ENCODE results near the gene IL4. TPM values are rescaled to one million over a fixed set of nuclear protein-coding genes. Genes with fewer than 3 reads are reported as not detected.

The IL4 gene
- total RNA-seq, 5 donors from 2014 or later (not counting 1 experiment from before 2014, with no cell fraction given), result 0.85 TPM; not detected in 4

DNA sequence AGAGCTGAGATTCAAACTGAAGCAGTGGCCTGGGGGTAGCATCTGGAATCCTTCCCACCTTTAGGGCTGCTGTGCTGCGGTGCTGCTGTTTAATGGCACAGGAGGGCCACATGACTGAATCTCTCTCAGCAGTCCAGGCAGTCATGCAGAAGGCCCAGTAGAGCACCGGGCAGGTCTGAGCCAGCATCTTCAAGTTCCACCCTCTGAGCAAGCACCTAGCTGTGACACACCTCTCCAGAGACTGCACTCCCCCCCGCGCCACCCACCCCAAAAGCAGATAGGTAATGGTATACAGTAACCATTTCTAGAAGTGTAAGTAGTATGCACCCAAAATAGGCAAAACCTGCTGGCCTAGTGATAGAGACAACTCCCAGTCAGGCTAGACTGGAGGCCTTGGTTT, 8.2 kb downstream of the IL4 start:
- no peak for DNase-seq
- Mint-ChIP-seq H3K4me1 (peaks cover 3 to 9% (median 5%) of the 10 kb centered on the region in 3 donors), H3K9me3 (no peaks in the 10 kb centered on the region), H3K27me3 (no peaks in the 10 kb centered on the region), H3K4me3 (no peak overlapping the region), H3K27ac (no peak overlapping the region), H3K36me3 (no peaks in the 10 kb centered on the region)
- ChIA-PET CTCF (no interaction called here), POLR2A (interaction anchor here in 1 of 2 donors (0.7 kb wide), 1 partner anchor 13 kb away, joined by 3 read pairs; no protein-coding TSS in a partner anchor)
- Histone ChIP-seq H3K36me3 (ENCODE audit: control insufficient read depth in 2 of 2, extremely low read depth in 1 of 2, insufficient read depth in 1 of 2, low read length in 1 of 2) (no peaks in the 10 kb centered on the region), H3K9me3 (no peaks in the 10 kb centered on the region), H3K4me1 (ENCODE audit: control insufficient read depth in 1 of 2, extremely low read depth in 1 of 2, insufficient read depth in 2 of 2, low read length in 2 of 2) (no peaks in the 10 kb centered on the region), H3K4me3 (ENCODE audit: control insufficient read depth in 1 of 2, extremely low read depth in 1 of 2, low read length in 1 of 2) (no peak overlapping the region), H3K27ac (ENCODE audit: low read length) (no peak overlapping the region), H3K27me3 (replicated peaks in 1 of 2; ENCODE audit: control insufficient read depth in 2 of 2, extremely low read depth in 1 of 2, insufficient read depth in 2 of 2, low read length in 1 of 2) (no peaks in the 10 kb centered on the region)
- WGBS (ENCODE audit: insufficient coverage), result 89% methylated on average over 1 of the region's 4 CpGs
- ATAC-seq (replicated peaks in 1 of 4), result no peak

- no peak overlapping the region for H3K27ac Mint-ChIP-seq
- ATAC-seq (replicated peaks in 1 of 4) (no peak), DNase-seq (no peak)
- peaks cover 19 to 28% (median 25%) of the 10 kb centered on the region in 3 donors for H3K4me1 Mint-ChIP-seq
- no peaks in the 10 kb centered on the region for H3K36me3 ChIP-seq (ENCODE audit: control insufficient read depth in 2 of 2, extremely low read depth in 1 of 2, insufficient read depth in 1 of 2, low read length in 1 of 2)
- H3K4me3 Mint-ChIP-seq, result no peak overlapping the region
- WGBS (ENCODE audit: insufficient coverage), result 100% methylated on average over 1 of the region's 6 CpGs
- no peak overlapping the region for H3K4me3 ChIP-seq (ENCODE audit: control insufficient read depth in 1 of 2, extremely low read depth in 1 of 2, low read length in 1 of 2)
- H3K27me3 ChIP-seq (replicated peaks in 1 of 2; ENCODE audit: control insufficient read depth in 2 of 2, extremely low read depth in 1 of 2, insufficient read depth in 2 of 2, low read length in 1 of 2), result no peaks in the 10 kb centered on the region
- ChIA-PET CTCF (no interaction called here), POLR2A (no interaction called here)
- no peaks in the 10 kb centered on the region for H3K9me3 Mint-ChIP-seq
- peaks cover 2% of the 10 kb centered on the region for H3K36me3 Mint-ChIP-seq
- H3K4me1 ChIP-seq (ENCODE audit: control insufficient read depth in 1 of 2, extremely low read depth in 1 of 2, insufficient read depth in 2 of 2, low read length in 2 of 2), result peaks cover 9 to 11% of the 10 kb centered on the region in 2 experiments
- H3K9me3 ChIP-seq, result no peaks in the 10 kb centered on the region
- H3K27ac ChIP-seq (ENCODE audit: low read length), result no peak overlapping the region
- no peaks in the 10 kb centered on the region for H3K27me3 Mint-ChIP-seq
These were observed 10.7 kb downstream of the IL4 start for GRCh38 chr5:132684491-132684890.

DNA sequence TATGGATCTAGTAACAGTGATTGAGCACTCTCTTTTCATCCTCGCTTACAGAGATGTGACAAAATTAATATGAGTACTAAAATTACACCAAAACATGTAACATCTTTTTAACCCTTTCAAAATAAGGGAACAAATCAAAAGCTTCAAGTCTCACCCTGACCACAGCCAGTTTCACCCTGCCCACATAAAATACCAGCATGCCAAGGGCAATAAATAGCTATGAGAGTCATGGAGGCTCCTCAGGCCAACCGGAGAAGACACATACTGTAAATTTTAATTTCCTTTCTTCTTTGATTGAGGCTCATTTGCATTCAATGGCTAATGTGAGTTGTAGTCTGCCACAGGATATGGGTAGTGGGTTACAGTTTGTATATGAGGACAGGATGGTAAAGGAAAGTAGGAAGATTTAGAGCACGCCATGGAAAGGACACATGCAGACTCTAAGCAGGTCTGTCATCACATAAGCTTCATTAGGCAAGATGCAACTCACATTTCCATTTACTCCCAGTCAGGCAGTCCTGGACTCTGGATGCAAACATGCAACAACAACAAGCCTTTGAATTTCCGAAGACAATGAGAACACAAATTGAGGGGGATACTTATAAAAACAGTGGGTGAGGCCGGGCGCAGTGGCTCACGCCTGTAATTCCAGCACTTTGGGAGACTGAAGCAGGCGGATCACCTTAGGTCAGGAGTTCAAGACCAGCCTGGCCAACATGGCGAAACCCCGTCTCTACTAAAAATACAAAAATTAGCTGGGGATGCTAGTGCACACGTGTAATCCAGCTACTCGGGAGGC, 11.3 kb downstream of the IL4 start:
- Histone ChIP-seq H3K4me1 (ENCODE audit: control insufficient read depth in 1 of 2, extremely low read depth in 1 of 2, insufficient read depth in 2 of 2, low read length in 2 of 2) (peaks cover 9 to 11% of the 10 kb centered on the region in 2 experiments), H3K9me3 (no peaks in the 10 kb centered on the region), H3K27me3 (replicated peaks in 1 of 2; ENCODE audit: control insufficient read depth in 2 of 2, extremely low read depth in 1 of 2, insufficient read depth in 2 of 2, low read length in 1 of 2) (no peaks in the 10 kb centered on the region), H3K27ac (ENCODE audit: low read length) (no peak overlapping the region), H3K4me3 (ENCODE audit: control insufficient read depth in 1 of 2, extremely low read depth in 1 of 2, low read length in 1 of 2) (no peak overlapping the region), H3K36me3 (ENCODE audit: control insufficient read depth in 2 of 2, extremely low read depth in 1 of 2, insufficient read depth in 1 of 2, low read length in 1 of 2) (no peaks in the 10 kb centered on the region)
- ATAC-seq (replicated peaks in 1 of 4) (no peak), DNase-seq (no peak)
- Mint-ChIP-seq H3K9me3 (no peaks in the 10 kb centered on the region), H3K27me3 (no peaks in the 10 kb centered on the region), H3K4me1 (peaks cover 19 to 30% (median 26%) of the 10 kb centered on the region in 3 donors), H3K27ac (no peak overlapping the region), H3K4me3 (no peak overlapping the region), H3K36me3 (peaks cover 4% of the 10 kb centered on the region)
- POLR2A ChIA-PET, result interaction anchor here in 1 of 2 donors (0.7 kb wide), 1 partner anchor 10 kb away, joined by 3 read pairs; no protein-coding TSS in a partner anchor
- CTCF ChIA-PET, result no interaction called here
- WGBS (ENCODE audit: insufficient coverage), result 80% methylated on average over 3 of the region's 12 CpGs

DNA sequence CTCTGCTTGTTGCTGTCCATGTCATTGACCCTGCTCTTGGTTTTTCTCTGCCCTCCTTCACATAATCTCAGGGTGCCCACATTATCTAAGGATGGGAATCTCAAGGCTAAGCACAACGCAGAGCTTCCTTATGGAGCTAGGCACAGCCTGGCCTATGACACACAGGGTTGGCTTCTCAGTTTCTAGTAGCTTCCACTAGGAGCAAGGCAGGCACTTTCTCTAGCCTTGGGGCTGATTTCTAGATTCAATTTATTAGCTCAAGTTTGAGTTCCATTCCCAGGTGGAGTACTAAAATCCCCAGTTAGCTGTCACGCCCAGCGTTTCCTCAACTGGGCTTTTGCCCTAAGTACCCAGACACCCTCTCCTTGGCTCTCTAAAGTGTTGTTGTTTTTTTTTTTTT, 12.4 kb downstream of the IL4 start:
- Mint-ChIP-seq H3K9me3 (no peaks in the 10 kb centered on the region), H3K36me3 (peaks cover 4% of the 10 kb centered on the region), H3K27me3 (no peaks in the 10 kb centered on the region), H3K4me3 (no peak overlapping the region), H3K27ac (no peak overlapping the region), H3K4me1 (peaks cover 19 to 30% (median 26%) of the 10 kb centered on the region in 3 donors)
- Histone ChIP-seq H3K4me3 (ENCODE audit: control insufficient read depth in 1 of 2, extremely low read depth in 1 of 2, low read length in 1 of 2) (no peak overlapping the region), H3K27me3 (replicated peaks in 1 of 2; ENCODE audit: control insufficient read depth in 2 of 2, extremely low read depth in 1 of 2, insufficient read depth in 2 of 2, low read length in 1 of 2) (no peaks in the 10 kb centered on the region), H3K4me1 (ENCODE audit: control insufficient read depth in 1 of 2, extremely low read depth in 1 of 2, insufficient read depth in 2 of 2, low read length in 2 of 2) (peaks cover 9 to 11% of the 10 kb centered on the region in 2 experiments), H3K36me3 (ENCODE audit: control insufficient read depth in 2 of 2, extremely low read depth in 1 of 2, insufficient read depth in 1 of 2, low read length in 1 of 2) (no peaks in the 10 kb centered on the region), H3K27ac (ENCODE audit: low read length) (no peak overlapping the region), H3K9me3 (no peaks in the 10 kb centered on the region)
- ChIA-PET POLR2A (no interaction called here), CTCF (interaction anchor here in 1 of 2 donors (0.9 kb wide), 1 partner anchor 18 kb away, joined by 4 read pairs; no protein-coding TSS in a partner anchor)
- ATAC-seq (replicated peaks in 1 of 4), result no peak
- DNase-seq, result no peak
- WGBS (ENCODE audit: insufficient coverage), result 89% methylated on average over 1 of the region's 3 CpGs

DNA sequence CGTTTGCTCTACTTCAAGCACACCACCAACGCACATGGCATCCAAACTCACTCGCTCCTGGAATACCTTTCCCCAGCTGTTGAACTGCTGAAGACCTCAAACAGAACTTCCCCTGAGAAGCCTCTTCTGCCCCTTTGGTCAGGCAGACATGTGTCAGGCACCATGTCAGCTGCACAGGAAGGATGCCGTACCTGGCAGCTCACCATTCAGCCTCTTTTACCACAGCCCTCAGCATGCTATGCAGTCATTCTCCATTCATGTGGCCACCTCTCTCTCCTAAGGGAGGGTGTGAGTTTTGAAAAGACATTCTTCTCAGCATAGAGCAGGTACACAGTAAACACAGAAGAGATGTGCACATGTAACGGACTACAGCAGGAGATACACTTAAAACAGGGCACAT, 14.2 kb downstream of the IL4 start:
- 56% methylated on average over 4 of the region's 5 CpGs for WGBS (ENCODE audit: insufficient coverage)
- CTCF ChIA-PET, result interaction anchor here in 1 of 2 donors (1.0 kb wide), 1 partner anchor 261 kb away, joined by 3 read pairs; no protein-coding TSS in a partner anchor

GRCh38 chr5:132688536-132689339, 14.9 kb downstream of the IL4 start:
- peak overlapping the region in 1 of 2 donors; percentile 55 for H3K27ac Mint-ChIP-seq
- H3K4me1 Mint-ChIP-seq, result peaks cover 22 to 36% (median 26%) of the 10 kb centered on the region in 3 donors
- ChIA-PET CTCF (no interaction called here), POLR2A (interaction anchor here (0.5 to 0.6 kb wide), 2 partner anchors 12 to 20 kb away, joined by 5 to 6 read pairs; no protein-coding TSS in a partner anchor)
- Histone ChIP-seq H3K27ac (ENCODE audit: low read length) (no peak overlapping the region), H3K4me3 (ENCODE audit: control insufficient read depth in 1 of 2, extremely low read depth in 1 of 2, low read length in 1 of 2) (no peak overlapping the region), H3K36me3 (ENCODE audit: control insufficient read depth in 2 of 2, extremely low read depth in 1 of 2, insufficient read depth in 1 of 2, low read length in 1 of 2) (no peaks in the 10 kb centered on the region), H3K4me1 (ENCODE audit: control insufficient read depth in 1 of 2, extremely low read depth in 1 of 2, insufficient read depth in 2 of 2, low read length in 2 of 2) (peaks cover 9 to 11% of the 10 kb centered on the region in 2 experiments), H3K27me3 (replicated peaks in 1 of 2; ENCODE audit: control insufficient read depth in 2 of 2, extremely low read depth in 1 of 2, insufficient read depth in 2 of 2, low read length in 1 of 2) (no peaks in the 10 kb centered on the region), H3K9me3 (no peaks in the 10 kb centered on the region)
- peak in 2 of 35 experiments; percentile 23 to 55 for DNase-seq
- H3K36me3 Mint-ChIP-seq, result peaks cover 8% of the 10 kb centered on the region
- peaks cover 0 to 3% (median 3%) of the 10 kb centered on the region in 3 donors for H3K9me3 Mint-ChIP-seq
- no CpG with 5 or more reads among the region's 7 CpGs for WGBS (ENCODE audit: insufficient coverage)
- ATAC-seq (replicated peaks in 1 of 4), result peak in 1 of 4 experiments; percentile 47
- no peaks in the 10 kb centered on the region for H3K27me3 Mint-ChIP-seq
- peak overlapping the region in 2 of 3 donors; percentile 5 to 26 for H3K4me3 Mint-ChIP-seq

More for the DNA sequence above, 14.2 kb downstream of the IL4 start:
- Mint-ChIP-seq H3K9me3 (peaks cover 0 to 3% (median 3%) of the 10 kb centered on the region in 3 donors), H3K4me1 (peaks cover 22 to 36% (median 26%) of the 10 kb centered on the region in 3 donors), H3K36me3 (peaks cover 8% of the 10 kb centered on the region), H3K27ac (peak overlapping the region in 1 of 2 donors; percentile 55), H3K4me3 (peak overlapping the region in 1 of 3 donors; percentile 26), H3K27me3 (no peaks in the 10 kb centered on the region)
- no peak overlapping the region for H3K4me3 ChIP-seq (ENCODE audit: control insufficient read depth in 1 of 2, extremely low read depth in 1 of 2, low read length in 1 of 2)
- H3K4me1 ChIP-seq (ENCODE audit: control insufficient read depth in 1 of 2, extremely low read depth in 1 of 2, insufficient read depth in 2 of 2, low read length in 2 of 2), result peaks cover 9 to 11% of the 10 kb centered on the region in 2 experiments
- no peak overlapping the region for H3K27ac ChIP-seq (ENCODE audit: low read length)
- peak in 33 of 35 experiments; percentile 13 to 76 (median 44) for DNase-seq
- H3K36me3 ChIP-seq (ENCODE audit: control insufficient read depth in 2 of 2, extremely low read depth in 1 of 2, insufficient read depth in 1 of 2, low read length in 1 of 2), result no peaks in the 10 kb centered on the region
- H3K9me3 ChIP-seq, result no peaks in the 10 kb centered on the region
- POLR2A ChIA-PET, result no interaction called here
- H3K27me3 ChIP-seq (replicated peaks in 1 of 2; ENCODE audit: control insufficient read depth in 2 of 2, extremely low read depth in 1 of 2, insufficient read depth in 2 of 2, low read length in 1 of 2), result no peaks in the 10 kb centered on the region
- ATAC-seq (replicated peaks in 1 of 4), result peak; percentile 92 to 97 (median 96)

All from T-cell (primary cell).